Muscle of arm (tissue), 12 donors: ENCODE data around the gene SLC16A12. TPM values are rescaled to one million over a fixed set of nuclear protein-coding genes. Genes with fewer than 3 reads are reported as not detected.
"Not testable (repeated sequence)": the region's sequence is repeated elsewhere in the genome, so short reads cannot be mapped to it uniquely, and the experiment has no call there.

Experiments
- DNase-seq: peaks from one replicate; pipeline ENCODE4 v3.0.0-alpha.2; 2013
- polyA plus RNA-seq, 12 donors: library from polyadenylated mRNA; unstranded; fragments of 120-200 nt; gene quantifications; one replicate each; pipeline ENCODE4 v1.2.1, GENCODE V29; 2013; ENCODE audit not compliant: insufficient read length in 12 of 12

SLC16A12 gene
- polyA plus RNA-seq, 12 donors, result 1.3 to 2.9 (median 1.6) TPM; not detected in 1

GRCh38 chr10:89419548-89419947, 115.8 kb downstream of the SLC16A12 start:
- no peak for DNase-seq

- DNase-seq, result no peak
Observed at GRCh38 chr10:89416465-89416864, 118.9 kb downstream of the SLC16A12 start.

- peak; percentile 72 for DNase-seq
Observed at GRCh38 chr10:89414879-89415821, 120.2 kb downstream of the SLC16A12 start.

- DNase-seq, result peak; percentile 83
Observed at GRCh38 chr10:89414146-89414878, 121.1 kb downstream of the SLC16A12 start, which contains the start of gene IFIT5. Gene IFIT5 (plus strand): TSS chr10:89414568. CDS start chr10:89414799, 231 bp downstream.

GRCh38 chr10:89413398-89413912, 121.9 kb downstream of the SLC16A12 start:
- no peak for DNase-seq

- DNase-seq, result not testable (repeated sequence)
Observed at GRCh38 chr10:89412276-89412675, 123.1 kb downstream of the SLC16A12 start.

GRCh38 chr10:89411135-89411534, 124.3 kb downstream of the SLC16A12 start:
- not testable (repeated sequence) for DNase-seq

- not testable (repeated sequence) for DNase-seq
Observed at GRCh38 chr10:89410551-89410950, 124.8 kb downstream of the SLC16A12 start.

- DNase-seq, result not testable (repeated sequence)
Observed at GRCh38 chr10:89409282-89409681, 126.1 kb downstream of the SLC16A12 start.

GRCh38 chr10:89407792-89408191, 127.6 kb downstream of the SLC16A12 start:
- DNase-seq, result not testable (repeated sequence)

- DNase-seq, result not testable (repeated sequence)
Observed at GRCh38 chr10:89406178-89406577, 129.2 kb downstream of the SLC16A12 start.

GRCh38 chr10:89404104-89405047, 131.0 kb downstream of the SLC16A12 start:
- DNase-seq, result peak; percentile 46

- DNase-seq, result no peak
Observed at GRCh38 chr10:89403043-89403442, 132.4 kb downstream of the SLC16A12 start.

GRCh38 chr10:89399956-89400355, 135.4 kb downstream of the SLC16A12 start:
- DNase-seq, result no peak

- DNase-seq, result no peak
Observed at GRCh38 chr10:89398003-89398749, 137.2 kb downstream of the SLC16A12 start.

GRCh38 chr10:89395141-89395540, 140.3 kb downstream of the SLC16A12 start:
- no peak for DNase-seq

GRCh38 chr10:89393898-89394297, 141.5 kb downstream of the SLC16A12 start:
- no peak for DNase-seq

GRCh38 chr10:89392974-89393373, 142.4 kb downstream of the SLC16A12 start:
- DNase-seq, result no peak

GRCh38 chr10:89391907-89392756, 143.3 kb downstream of the SLC16A12 start, which contains the start of gene IFIT1:
Gene IFIT1 (plus strand): TSS chr10:89392623. CDS start chr10:89392713, 90 bp downstream.
- DNase-seq, result peak; percentile 91
